Measurements from ENCODE around the gene TMEM52B.
"Not testable (repeated sequence)": the region's sequence is repeated elsewhere in the genome, so short reads cannot be mapped to it uniquely, and the experiment has no call there.

Gene TMEM52B

DNA sequence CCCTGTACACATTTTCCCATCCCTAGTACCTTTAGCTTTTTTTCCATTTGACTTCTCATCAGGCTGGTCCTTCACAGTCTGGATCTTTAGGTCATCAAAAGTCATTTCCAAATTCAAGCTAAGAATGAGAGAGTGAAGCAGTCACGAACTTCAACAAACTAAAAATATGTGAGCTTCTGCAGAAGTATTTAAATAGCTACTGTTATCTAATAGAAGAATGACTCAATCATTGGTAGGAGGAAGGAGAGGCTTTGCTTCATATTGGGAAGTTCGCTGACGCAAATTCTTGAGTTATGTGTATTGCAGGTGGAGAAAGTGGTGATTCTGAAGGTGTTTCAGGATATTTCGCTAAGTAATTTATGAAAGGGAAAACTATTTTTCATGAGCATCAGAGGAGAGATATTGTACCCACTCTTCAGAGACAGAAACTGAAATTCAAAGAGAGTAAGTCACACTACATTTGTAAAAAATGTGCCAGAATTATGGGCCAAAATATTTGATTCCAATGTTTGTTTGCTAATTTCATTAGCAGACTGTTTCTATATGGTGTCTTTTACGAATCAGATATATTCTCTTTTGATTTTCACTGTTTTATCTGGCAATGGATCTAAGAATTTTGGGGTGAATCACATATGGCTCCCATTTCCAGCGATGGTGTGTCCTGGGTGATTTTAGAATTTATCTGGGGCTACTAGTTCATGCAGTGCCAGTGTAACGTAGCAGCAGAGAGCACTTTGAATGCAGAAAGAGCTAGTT lies 6.7 kb upstream of the TMEM52B start, which contains the start of gene OLR1:
Gene OLR1 (minus strand): TSS at position 160 of the 756 bp plus-strand sequence. CDS start 55 bp downstream, at position 105.
- no peak for DNase-seq

DNA sequence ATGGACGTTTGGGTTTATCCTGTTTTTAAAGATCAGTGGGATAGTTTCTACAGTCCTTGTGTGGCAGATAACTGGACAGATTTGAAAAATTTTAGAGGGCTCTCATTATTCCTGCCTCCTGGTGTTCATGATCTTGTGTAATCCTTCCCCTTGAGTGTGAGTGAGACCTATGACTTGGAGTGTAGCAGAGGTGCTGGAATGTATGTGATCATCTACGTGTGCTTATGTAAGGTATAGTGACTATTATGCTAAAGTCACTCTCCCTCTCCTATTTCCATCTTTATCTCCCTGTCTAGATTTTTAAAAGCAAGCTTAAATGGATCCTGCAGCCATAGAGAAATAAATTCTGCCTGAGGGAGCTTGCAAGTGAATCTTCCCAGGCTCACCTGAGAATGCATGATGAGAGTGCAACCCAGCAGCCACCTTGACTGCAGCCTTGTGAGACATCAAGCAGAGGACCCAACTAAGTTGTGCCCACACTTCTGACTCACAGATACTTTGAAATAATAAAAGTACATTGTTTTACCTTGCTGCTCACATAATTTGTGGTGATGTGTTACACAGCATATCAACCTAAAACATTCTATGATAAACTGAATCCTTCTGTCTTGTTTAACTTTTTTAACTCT lies 3.7 kb upstream of the TMEM52B start:
- no peak for DNase-seq

GRCh38 chr12:10175846-10176636 lies 2.8 kb upstream of the TMEM52B start:
- no peak for DNase-seq

DNA sequence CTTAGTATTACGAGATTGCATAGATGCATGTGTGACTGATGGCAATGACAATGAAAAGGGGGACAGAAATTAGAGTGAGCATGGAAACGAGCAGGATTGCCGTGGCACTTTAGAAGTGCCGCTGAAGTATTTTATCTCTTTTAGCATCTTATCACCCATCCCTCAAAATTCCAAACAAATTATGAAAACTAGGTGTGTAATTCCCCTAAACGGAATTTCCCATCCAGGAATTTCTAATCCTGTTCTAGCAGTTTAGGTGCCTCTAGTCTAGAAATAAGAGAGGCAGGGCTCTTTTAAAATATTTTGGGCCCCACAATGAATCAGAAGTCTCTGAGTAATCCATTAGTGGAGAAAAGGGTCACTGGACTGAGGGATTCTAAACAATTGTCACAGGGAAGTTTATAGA lies 947 bp downstream of the TMEM52B start:
- DNase-seq = no peak

GRCh38 chr12:10182354-10183049 lies 3.7 kb downstream of the TMEM52B start:
- DNase-seq = no peak

DNA sequence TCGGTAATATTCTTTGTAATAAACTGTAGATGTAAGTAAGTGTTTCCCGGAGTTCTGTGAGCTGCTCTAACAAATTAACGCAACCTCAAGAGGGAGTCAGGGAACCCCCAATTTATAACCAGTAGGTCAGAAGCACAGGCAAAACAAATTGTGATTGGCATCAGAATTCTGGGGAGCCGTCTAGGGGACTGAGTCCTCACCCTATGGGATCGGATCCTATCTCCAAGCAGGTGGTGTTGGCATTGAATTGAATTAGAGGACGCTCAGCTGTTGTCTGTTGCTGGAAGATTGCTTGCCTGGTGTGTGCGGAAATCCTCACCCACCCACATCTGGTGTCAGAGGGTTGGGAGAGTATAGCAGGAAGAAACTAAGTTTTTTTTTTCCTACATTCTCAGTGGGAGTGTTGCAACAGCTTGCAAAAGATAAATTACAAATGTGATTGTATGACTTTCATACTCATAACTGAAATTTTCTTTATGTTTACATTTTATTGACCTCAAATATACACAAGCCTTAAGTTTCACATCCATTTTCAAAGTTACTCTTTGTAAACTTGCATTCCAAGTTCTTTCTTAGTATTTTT lies 5.5 kb downstream of the TMEM52B start:
- DNase-seq = no peak

DNA sequence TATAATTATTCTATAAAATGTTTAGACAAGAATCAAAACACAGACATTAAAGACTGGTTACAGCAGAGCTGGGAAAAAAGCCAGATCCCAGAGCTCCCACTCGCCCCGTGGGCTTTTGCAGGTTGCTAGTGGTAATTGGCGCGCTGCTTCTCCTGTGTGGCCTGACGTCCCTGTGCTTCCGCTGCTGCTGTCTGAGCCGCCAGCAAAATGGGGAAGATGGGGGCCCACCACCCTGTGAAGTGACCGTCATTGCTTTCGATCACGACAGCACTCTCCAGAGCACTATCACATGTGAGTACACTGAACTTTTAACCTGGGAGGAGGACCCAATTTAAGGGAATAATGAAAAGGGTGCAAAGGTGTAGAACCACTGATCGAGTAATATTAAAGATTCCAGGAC lies 7.5 kb downstream of the TMEM52B start:
- no peak for DNase-seq

DNA sequence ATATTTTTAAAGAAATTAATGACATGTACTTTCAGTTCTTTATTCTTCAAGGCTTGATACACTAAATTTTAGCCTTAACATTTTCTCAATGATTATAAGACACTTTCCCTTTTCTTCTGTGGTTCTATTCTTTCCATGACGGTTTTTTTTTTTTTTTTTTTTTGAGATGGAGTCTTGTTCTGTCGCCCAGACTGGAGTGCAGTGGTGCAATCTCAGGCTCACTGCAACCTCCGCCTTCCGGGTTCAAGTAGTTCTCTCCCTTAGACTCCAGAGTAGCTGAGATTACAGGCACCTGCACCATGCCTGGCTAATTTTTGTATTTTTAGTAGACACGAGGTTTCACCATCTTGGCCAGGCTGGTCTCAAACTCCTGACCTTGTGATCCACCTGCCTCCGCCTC lies 8.1 kb downstream of the TMEM52B start:
- DNase-seq = not testable (repeated sequence)

DNA sequence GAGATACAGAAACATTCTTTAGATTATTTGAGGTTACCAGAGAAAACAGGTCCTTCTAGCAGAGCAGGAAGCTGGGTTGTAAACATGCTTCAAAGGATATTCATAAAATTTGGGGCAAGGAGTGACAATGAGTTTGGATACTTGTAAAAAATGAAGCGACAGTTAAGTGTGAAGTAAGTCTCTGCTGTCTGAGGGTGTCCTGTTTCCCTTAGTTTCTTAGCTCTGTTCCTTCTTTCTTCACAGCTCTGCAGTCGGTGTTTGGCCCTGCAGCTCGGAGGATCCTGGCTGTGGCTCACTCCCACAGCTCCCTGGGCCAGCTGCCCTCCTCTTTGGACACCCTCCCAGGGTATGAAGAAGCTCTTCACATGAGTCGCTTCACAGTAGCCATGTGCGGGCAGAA lies 10.8 kb downstream of the TMEM52B start:
- no peak for DNase-seq

GRCh38 chr12:10190558-10191388 lies 11.9 kb downstream of the TMEM52B start:
- DNase-seq = peak; percentile 24

- DNase-seq = no peak
These were observed 13.0 kb downstream of the TMEM52B start for GRCh38 chr12:10191865-10192264.

- no peak for DNase-seq
These were observed 15.4 kb downstream of the TMEM52B start for GRCh38 chr12:10194160-10194670.

DNA sequence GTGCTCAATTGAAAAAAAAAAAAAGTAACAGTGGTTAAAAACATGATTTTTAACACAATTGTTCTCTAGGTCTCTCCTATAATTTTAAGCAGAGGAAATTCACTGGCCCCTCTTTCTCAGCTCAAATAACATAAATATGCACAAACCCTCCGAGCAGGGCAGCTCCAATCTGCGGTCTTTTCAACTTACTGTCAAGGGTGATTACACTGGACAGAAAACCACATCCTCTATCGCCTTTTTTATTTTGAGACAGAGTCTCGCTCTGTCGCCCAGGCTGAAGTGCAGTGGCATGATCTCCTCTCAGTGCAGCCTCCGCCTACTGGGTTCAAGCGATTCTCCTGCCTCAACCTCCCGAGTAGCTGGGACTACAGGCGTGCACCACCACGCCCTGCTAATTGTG lies 17.4 kb downstream of the TMEM52B start:
- DNase-seq = no peak

DNA sequence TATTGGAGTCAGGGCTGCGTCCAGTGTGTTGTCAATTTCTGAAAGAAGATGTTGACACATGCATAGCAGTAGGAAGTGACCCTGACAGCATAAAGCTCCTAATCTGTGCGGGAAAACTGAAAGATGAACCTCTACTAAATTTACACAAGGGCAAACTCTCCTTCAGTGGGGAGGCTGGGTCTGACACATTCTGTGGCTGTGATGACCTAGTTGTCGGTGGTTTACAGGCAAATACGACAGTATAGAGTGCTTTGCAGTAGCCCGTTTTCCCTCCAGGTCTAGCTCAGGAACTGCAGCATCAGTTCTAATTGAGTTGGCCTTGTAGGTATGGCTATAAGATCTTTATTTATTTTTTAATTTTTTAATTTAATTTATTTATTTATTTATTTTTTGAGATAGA lies 19.0 kb downstream of the TMEM52B start:
- no peak for DNase-seq

GRCh38 chr12:10204495-10204894 lies 25.7 kb downstream of the TMEM52B start:
- DNase-seq = not testable (repeated sequence)

DNA sequence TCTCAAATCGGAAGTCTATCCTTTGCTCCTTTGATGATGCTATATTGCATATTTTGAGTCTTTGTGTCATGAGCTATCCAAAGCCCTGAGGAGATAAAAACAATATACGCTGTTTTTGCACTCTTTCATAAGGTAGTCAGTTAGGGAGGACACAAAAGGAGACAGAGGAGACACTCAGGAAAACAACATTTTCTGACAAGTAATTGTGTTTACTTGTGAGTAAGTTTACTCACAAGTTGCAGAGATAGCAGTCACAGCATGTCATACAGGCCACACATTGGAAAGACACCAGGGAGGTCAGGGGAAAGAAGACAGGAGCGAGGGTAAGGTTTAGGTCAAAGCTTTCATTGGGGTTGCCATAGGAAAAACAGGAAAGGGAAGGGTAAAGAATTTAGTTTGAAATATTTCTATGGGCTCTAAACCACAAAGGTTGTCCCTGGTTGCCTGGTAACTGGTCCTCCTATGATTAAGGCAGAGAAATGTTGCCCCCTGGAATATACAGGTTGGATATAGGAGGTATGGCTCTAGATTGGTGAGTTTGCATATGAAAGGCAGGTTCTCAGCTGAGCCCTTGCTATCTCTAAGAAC lies 26.5 kb downstream of the TMEM52B start:
- DNase-seq = no peak

- DNase-seq = no peak
These were observed 28.3 kb downstream of the TMEM52B start for GRCh38 chr12:10207136-10207535.

- no peak for DNase-seq
These were observed 31.4 kb downstream of the TMEM52B start for GRCh38 chr12:10210225-10210624.

DNA sequence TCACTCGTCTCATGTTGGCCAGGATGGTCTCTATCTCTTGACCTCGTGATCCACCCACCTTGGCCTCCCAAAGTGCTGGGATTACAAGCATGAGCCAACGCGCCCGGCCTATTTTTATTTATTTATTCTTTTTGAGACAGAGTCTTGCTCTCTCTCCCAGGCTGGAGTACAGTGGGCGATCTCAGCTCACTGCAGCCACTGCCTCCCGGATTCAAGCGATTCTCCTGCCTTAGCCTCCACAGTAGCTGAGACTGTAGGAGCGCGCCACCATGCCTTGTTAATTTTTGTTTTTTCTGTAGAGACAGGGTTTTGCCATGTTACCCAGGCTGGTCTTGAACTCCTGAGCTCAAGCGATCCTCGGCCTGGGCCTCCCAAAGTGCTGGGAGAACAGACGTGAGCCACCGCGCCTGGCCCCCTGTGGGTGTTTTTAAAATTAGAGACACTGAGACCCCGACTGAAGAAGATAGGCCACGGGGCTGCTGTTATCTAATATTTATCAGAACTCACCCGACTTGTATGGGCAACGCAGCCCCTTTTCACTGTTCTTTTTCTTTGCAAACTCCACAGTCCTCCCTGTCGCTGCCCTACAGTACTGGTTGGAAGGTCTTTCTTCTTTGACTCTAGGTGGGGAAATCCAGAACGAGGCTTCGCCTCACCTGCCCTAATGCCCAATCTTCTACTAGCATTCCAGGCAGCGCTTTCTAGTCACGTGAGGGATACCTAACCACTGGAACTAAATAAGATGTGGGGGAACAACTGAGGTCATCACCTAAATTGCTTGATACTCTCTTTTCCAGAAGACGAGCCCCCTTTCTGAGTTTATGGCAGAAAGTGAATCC lies 32.5 kb downstream of the TMEM52B start:
- DNase-seq = peak; percentile 3
